ENCODE results near the gene TMEM259. TPM values are rescaled to one million over a fixed set of nuclear protein-coding genes. Genes with fewer than 3 reads are reported as not detected.

The TMEM259 gene
- total RNA-seq, 4 donors from 2014 or later = 47.4 to 164 (median 56.9) TPM

DNA sequence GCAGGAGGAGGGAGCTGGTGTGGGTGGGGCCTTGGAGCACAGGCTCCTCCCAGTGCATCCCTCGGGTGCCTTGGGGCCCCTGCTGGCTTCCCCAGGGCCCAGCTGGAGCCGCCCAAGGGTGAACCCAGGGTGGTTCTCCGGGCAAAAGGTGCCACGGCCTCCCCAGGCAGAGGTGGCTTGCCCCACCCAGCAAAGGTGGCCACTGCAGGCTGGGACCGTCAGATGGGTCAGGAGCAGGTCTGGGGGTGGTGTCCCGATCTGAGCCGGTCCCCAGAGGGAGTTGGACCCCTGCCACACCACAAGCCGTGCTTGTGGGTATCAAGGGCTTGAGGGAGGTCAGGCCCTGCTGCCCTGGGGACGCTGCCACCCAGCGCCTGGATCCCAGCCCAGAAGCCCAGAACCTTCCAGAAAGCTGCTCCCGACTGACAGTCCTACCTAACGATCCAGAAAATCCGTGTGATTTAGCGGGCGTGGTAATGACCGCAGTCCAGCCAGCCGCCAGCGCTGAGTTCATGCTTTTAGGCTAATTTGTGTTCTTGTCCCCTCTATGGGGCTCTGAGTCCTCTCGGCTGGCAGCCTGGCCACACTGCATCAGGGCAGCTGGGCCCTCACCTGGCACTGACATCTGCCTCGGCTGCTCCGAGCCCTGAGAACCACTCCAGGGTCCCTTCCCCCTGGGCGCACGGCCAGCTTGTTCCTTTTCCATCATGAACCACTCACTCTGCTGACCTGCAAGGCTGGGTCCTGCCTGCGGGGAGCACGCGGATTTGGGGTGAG, 25.7 kb downstream of the TMEM259 start:
- Histone ChIP-seq H3K27me3 (peaks cover 18 to 29% of the 10 kb centered on the region in 2 donors), H3K36me3 (no peaks in the 10 kb centered on the region), H3K27ac (no peak overlapping the region), H3K4me3 (no peak overlapping the region), H3K9me3 (no peaks in the 10 kb centered on the region), H3K4me1 (no peaks in the 10 kb centered on the region)
- intact Hi-C loops (cut with DNase I; ENCODE audit: low total_unique reads) = no loop called here
- no peak for TF ChIP-seq POLR2A (IDR thresholded peaks at IDR 0.05)
- TF ChIP-seq, protein P1, sequence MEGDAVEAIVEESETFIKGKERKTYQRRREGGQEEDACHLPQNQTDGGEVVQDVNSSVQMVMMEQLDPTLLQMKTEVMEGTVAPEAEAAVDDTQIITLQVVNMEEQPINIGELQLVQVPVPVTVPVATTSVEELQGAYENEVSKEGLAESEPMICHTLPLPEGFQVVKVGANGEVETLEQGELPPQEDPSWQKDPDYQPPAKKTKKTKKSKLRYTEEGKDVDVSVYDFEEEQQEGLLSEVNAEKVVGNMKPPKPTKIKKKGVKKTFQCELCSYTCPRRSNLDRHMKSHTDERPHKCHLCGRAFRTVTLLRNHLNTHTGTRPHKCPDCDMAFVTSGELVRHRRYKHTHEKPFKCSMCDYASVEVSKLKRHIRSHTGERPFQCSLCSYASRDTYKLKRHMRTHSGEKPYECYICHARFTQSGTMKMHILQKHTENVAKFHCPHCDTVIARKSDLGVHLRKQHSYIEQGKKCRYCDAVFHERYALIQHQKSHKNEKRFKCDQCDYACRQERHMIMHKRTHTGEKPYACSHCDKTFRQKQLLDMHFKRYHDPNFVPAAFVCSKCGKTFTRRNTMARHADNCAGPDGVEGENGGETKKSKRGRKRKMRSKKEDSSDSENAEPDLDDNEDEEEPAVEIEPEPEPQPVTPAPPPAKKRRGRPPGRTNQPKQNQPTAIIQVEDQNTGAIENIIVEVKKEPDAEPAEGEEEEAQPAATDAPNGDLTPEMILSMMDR (IDR thresholded peaks at IDR 0.05) = no peak
- DNase-seq = no peak

DNA sequence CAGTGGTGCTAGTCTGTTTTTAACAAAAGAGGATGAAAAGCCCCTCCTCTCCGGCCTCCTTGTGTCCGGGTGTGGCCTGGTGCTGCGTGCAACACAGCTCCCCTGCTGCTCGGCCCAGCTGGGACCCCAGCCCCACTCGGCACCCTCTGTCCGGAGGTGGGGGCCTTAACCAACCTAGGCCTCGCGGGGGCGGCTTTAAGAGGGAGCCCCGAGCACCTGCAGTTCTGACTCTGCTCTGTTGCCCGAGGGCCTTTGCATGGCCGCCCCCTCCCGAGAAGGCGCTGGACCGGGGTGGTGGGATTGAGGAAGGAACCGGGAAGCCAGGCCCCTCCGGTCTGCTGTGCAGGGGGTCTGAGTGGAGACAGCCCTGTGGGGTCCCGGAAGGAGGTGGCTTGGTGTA, 26.4 kb downstream of the TMEM259 start:
- TF ChIP-seq, protein P1 (IDR thresholded peaks at IDR 0.05) = no peak
- TF ChIP-seq POLR2A (IDR thresholded peaks at IDR 0.05) = no peak
- no peaks in the 10 kb centered on the region for H3K4me1 ChIP-seq
- H3K27ac ChIP-seq = no peak overlapping the region
- H3K9me3 ChIP-seq = no peaks in the 10 kb centered on the region
- H3K27me3 ChIP-seq = peaks cover 18 to 24% of the 10 kb centered on the region in 2 donors
- DNase-seq = no peak
- no peak overlapping the region for H3K4me3 ChIP-seq
- intact Hi-C loops (cut with DNase I; ENCODE audit: low total_unique reads) = no loop called here
- H3K36me3 ChIP-seq = no peaks in the 10 kb centered on the region

DNA sequence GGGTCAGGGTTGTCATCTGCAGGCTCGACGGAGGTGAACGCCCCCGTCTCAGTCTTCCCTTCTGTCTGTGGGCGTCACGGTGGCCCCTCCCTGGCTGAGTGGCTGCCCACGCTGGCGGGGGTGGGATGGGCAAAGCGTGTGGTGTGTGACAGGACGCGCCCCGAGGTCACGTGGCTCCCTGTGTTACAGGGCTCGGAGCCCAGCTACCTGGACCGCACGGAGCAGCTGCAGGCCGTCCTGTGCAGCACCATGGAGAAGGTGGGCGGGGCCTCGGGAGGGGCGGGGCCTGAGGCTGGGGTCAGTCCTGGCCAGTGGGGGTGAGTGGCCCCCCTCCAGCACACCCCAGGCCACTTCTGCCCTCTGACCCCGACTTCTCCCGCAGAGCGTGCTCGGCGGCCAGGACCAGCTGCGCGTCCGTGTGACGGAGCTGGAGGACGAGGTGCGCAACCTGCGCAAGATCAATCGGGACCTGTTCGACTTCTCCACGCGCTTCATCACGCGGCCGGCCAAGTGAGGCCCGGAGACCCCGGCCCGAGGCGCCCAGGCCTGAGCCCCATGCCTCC, 27.0 kb downstream of the TMEM259 start:
- peaks cover 12 to 18% of the 10 kb centered on the region in 2 donors for H3K27me3 ChIP-seq
- TF ChIP-seq, protein P1 (IDR thresholded peaks at IDR 0.05) = no peak
- no peak for TF ChIP-seq POLR2A (IDR thresholded peaks at IDR 0.05)

DNA sequence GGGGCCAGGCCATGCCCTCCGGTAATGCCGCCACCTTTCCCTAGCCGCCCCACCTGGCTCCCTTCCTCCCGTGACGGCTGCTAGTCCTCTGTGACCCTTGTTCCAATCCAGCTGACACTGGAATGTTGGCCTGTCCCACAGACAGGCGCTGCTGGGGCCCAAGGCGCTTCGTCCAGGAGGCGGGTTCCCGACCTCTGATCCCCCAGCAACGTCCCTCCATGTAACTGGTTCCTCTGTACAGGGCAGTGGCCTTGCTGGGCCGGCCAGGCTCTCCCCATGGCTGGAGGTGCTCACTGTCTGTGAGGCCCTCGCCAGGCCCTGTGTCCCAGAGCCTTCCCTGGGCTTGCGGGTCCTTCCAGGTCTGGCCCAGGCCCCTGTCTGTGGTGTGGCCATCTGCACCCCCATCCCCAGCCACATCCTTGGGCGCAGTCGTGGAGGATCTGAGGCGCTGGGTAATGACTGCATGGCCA, 27.5 kb downstream of the TMEM259 start:
- TF ChIP-seq, protein P1 (IDR thresholded peaks at IDR 0.05) = no peak
- TF ChIP-seq POLR2A (IDR thresholded peaks at IDR 0.05) = no peak
- DNase-seq = no peak
- Histone ChIP-seq H3K27ac (no peak overlapping the region), H3K9me3 (no peaks in the 10 kb centered on the region), H3K4me1 (no peaks in the 10 kb centered on the region), H3K4me3 (no peak overlapping the region), H3K27me3 (peaks cover 7 to 14% of the 10 kb centered on the region in 2 donors), H3K36me3 (no peaks in the 10 kb centered on the region)
- intact Hi-C loops (cut with DNase I; ENCODE audit: low total_unique reads) = no loop called here

More for the DNA sequence above, 27.0 kb downstream of the TMEM259 start:
- Histone ChIP-seq H3K4me3 (no peak overlapping the region), H3K4me1 (no peaks in the 10 kb centered on the region), H3K27ac (no peak overlapping the region), H3K9me3 (no peaks in the 10 kb centered on the region), H3K36me3 (no peaks in the 10 kb centered on the region)
- intact Hi-C loops (cut with DNase I; ENCODE audit: low total_unique reads) = no loop called here
- DNase-seq = no peak

DNA sequence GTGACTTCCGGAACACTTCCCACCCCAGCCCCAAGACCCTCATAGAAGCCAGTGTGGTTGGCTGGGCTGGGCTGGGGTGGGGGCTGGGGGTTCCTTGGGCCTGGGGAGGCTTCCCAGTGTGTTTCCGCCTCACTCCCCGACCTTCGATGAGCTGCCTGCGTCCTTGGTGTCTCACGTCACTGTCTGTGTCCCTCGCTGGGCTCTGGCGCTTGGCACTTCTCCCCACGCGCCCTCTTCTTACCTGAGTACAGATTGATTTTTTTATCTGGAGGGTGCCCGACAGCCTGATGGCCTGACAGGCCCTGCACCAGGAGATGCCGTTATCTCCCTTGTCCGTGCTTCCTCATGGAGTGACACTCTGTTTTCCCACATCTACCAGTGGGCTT, 28.3 kb downstream of the TMEM259 start:
- Histone ChIP-seq H3K36me3 (no peaks in the 10 kb centered on the region), H3K27me3 (peaks cover 0 to 12% of the 10 kb centered on the region in 2 donors), H3K9me3 (no peaks in the 10 kb centered on the region), H3K27ac (no peak overlapping the region), H3K4me1 (no peaks in the 10 kb centered on the region), H3K4me3 (no peak overlapping the region)
- DNase-seq = no peak
- intact Hi-C loops (cut with DNase I; ENCODE audit: low total_unique reads) = no loop called here
- TF ChIP-seq POLR2A (IDR thresholded peaks at IDR 0.05) = no peak
- TF ChIP-seq, protein P1 (IDR thresholded peaks at IDR 0.05) = no peak
